Epithelial cell of proximal tubule (primary cell): Measurements from ENCODE around the gene GPR153. TPM values are rescaled to one million over a fixed set of nuclear protein-coding genes. Genes with fewer than 3 reads are reported as not detected.

Source experiments
- DNase-seq: peaks from one replicate; pipeline ENCODE4 v3.0.0-alpha.2; 2011; ENCODE audit warnings: low read depth
- H3K4me3 ChIP-seq: 2 replicates; pipeline ENCODE4 v1.5.1; 2011; ENCODE audit warnings: low read depth, mild to moderate bottlenecking, low read length
- CTCF ChIP-seq: conservative IDR thresholded peaks from 2 replicates; pipeline ENCODE4 v1.5.1; 2012; ENCODE audit warnings: low read depth, mild to moderate bottlenecking, low read length
- total RNA-seq: library from RNA; depleted of rRNA; stranded (reverse); fragments of >200 nt; gene quantifications from 2 replicates; pipeline ENCODE4 v1.2.3, GENCODE V29; 2015

Gene GPR153
- total RNA-seq, 1 donor from 2014 or later: 6.4 TPM

DNA sequence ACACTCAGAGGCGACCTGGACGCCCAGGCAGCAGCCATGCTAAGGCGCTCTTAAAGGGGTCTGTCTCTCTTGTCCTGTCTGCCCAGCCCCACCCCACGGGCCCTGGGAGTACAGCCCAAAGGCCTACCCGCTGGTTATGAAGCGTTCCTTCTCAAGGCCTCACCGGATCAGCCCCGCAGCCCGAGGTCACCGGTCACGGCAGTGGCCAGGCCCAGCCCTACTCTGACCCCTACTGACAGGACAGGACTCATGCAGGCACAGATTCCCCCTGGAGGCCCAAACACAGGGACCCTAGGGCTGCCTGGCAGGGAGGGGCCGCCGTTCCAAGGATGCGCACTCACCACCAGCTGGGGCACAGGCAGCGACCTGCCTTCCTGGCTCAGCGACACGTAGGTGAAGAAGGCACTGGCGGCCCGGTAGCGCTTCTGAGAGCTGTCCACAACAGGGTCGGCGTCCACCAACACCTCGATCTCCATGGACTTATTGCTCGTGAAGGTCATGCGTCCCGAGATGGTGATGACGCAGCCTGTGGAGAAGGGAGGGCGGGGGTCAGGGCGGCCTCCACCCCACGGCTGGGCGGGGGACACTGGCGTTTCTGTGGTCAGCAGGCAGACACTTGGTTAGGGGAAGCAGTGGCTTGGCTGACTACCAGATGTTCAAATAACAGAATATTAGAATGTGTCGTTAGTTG lies 20.0 kb upstream of the GPR153 start:
- no peak overlapping the region for H3K4me3 ChIP-seq
- peak; percentile 55 for TF ChIP-seq CTCF
- no peak for DNase-seq

GRCh38 chr1:6279613-6280383 lies 18.9 kb upstream of the GPR153 start:
- no peak for TF ChIP-seq CTCF
- H3K4me3 ChIP-seq: no peak overlapping the region
- DNase-seq: no peak

- TF ChIP-seq CTCF: no peak
- no peak for DNase-seq
- H3K4me3 ChIP-seq: no peak overlapping the region
Measured at GRCh38 chr1:6279066-6279465, 18.2 kb upstream of the GPR153 start.

DNA sequence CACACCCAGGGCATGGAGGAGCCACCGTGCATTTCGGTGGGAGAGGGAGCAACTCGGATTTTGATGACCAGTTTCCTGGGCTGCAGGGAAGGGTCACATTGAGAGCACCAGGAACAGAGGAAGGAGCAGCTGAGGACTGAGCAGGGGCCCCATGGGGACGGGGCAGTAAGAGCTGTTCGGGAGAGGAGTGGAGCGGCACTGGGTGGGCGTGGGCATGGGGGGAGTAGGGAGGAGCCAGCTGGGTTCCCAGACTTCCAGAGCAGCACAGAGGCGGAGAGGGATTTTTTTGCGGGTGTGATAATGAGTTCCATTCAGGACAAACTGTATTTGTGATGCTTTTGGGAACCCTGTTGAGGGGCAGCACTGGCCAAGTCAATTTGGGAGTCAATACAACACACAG lies 17.4 kb upstream of the GPR153 start:
- no peak overlapping the region for H3K4me3 ChIP-seq
- TF ChIP-seq CTCF: no peak
- no peak for DNase-seq

DNA sequence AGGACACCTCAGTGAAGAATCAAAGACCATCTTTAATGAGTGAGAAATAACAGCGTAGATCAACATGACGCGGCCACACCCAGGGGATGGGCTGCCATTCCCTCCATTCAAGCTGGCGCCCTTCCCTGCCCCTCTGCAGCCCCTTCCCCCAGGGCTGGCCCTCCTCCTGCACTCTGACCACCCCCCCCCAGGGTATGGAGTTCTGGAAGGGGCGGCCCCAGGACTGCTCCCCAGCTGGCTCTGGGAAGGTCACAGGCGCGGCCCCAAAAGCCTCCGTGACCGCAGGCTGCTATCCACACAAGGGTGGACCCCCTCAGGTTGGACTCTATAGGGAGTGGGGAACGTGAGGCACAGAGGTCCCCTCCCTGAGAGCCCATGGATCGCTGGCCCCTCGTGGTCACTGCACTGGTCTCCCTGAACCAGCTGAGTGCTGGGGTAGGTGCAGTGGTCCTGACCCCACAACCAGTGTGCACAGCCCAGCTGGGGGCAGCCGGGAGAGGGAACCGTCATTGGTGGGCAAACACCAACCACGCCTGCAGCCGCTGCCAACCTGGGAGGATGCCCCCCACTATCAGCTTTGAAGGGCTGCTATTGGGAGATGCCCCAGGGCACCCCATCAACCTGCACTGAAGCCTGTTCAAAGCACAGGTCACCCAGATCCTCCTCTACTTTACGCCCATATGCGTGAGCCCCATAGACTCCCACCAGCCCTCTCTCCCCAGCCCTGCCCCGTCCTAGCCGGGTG lies 16.1 kb upstream of the GPR153 start:
- H3K4me3 ChIP-seq: no peak overlapping the region
- DNase-seq: no peak
- TF ChIP-seq CTCF: no peak

- TF ChIP-seq CTCF: no peak
- DNase-seq: no peak
- no peak overlapping the region for H3K4me3 ChIP-seq
Measured at GRCh38 chr1:6275826-6276782, 15.2 kb upstream of the GPR153 start.
